ENCODE results near the gene HILPDA. TPM values are rescaled to one million over a fixed set of nuclear protein-coding genes. Genes with fewer than 3 reads are reported as not detected.

The HILPDA gene
- total and polyA plus RNA-seq, 2 donors (not counting 3 experiments of a cell fraction or from before 2014, with no cell fraction given), result 14.4 to 21.7 TPM

DNA sequence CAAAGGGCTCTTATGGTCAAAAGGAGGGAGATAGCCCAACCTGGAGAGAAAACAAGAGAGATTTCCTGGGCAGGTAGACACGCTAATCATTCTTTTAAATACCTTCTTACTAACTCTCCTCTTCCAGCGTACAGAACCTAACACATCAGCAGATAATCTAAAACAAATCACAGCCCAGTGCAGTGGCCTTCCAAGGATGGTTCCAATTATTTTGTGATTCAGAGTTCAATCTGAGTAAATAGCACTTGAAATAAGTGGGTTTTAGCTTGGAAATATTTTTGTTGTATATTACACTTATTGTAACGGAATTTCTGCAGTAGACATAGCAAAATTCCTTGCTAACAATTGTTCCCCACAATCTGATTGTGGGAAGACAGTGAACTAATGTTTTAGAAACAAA is 38.6 kb upstream of the HILPDA start:
- H3K27me3 ChIP-seq (ENCODE audit: control insufficient read depth in 2 of 2, insufficient read depth in 2 of 2, low read length in 2 of 2), result peaks cover 6 to 8% of the 10 kb centered on the region in 2 experiments
- no peaks in the 10 kb centered on the region for H3K36me3 ChIP-seq (ENCODE audit: control insufficient read depth in 2 of 2, extremely low read depth in 1 of 2, insufficient read depth in 2 of 2, low read length in 2 of 2)
- BruUV-seq (replicated peaks), result no TSS peak
- no peak overlapping the region for H3K4me2 ChIP-seq (ENCODE audit: insufficient read depth, low read length)
- POLR2A ChIA-PET, result no interaction called here
- TF ChIP-seq EZH2 (IDR thresholded peaks at IDR 0.05; ENCODE audit: borderline replicate concordance, low read depth, low read length, severe bottlenecking) (no peak), FOS (IDR thresholded peaks at IDR 0.05; ENCODE audit: borderline replicate concordance, insufficient read depth, low read length) (no peak), JUN (IDR thresholded peaks at IDR 0.05; ENCODE audit: borderline replicate concordance, insufficient read depth, insufficient read length, low read depth) (no peak), GATA2 (IDR thresholded peaks at IDR 0.05; ENCODE audit: insufficient read depth, insufficient read length, low read depth, low read length) (no peak), POLR2AphosphoS5 (IDR thresholded peaks at IDR 0.05; ENCODE audit: insufficient read depth, low read depth, low read length) (no peak), MYC (IDR thresholded peaks at IDR 0.05; ENCODE audit: low read depth, low read length) (no peak), POLR2A (IDR thresholded peaks at IDR 0.05; ENCODE audit: low read depth, low read length) (no peak)
- TF ChIP-seq, protein P1, sequence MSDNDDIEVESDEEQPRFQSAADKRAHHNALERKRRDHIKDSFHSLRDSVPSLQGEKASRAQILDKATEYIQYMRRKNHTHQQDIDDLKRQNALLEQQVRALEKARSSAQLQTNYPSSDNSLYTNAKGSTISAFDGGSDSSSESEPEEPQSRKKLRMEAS (IDR thresholded peaks at IDR 0.05; ENCODE audit: insufficient read depth, insufficient read length), result no peak
- TF ChIP-seq, protein P2, sequence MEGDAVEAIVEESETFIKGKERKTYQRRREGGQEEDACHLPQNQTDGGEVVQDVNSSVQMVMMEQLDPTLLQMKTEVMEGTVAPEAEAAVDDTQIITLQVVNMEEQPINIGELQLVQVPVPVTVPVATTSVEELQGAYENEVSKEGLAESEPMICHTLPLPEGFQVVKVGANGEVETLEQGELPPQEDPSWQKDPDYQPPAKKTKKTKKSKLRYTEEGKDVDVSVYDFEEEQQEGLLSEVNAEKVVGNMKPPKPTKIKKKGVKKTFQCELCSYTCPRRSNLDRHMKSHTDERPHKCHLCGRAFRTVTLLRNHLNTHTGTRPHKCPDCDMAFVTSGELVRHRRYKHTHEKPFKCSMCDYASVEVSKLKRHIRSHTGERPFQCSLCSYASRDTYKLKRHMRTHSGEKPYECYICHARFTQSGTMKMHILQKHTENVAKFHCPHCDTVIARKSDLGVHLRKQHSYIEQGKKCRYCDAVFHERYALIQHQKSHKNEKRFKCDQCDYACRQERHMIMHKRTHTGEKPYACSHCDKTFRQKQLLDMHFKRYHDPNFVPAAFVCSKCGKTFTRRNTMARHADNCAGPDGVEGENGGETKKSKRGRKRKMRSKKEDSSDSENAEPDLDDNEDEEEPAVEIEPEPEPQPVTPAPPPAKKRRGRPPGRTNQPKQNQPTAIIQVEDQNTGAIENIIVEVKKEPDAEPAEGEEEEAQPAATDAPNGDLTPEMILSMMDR (IDR thresholded peaks at IDR 0.05; ENCODE audit: extremely low read depth in 1 of 2, insufficient read depth in 1 of 2, low read depth in 1 of 2, low read length in 2 of 2), result no peak
- no peak for FAIRE-seq
- no peak overlapping the region for H3K4me3 ChIP-seq (replicated peaks in 1 of 3; ENCODE audit: insufficient read depth in 1 of 3, low read depth in 1 of 3, low read length in 3 of 3)
- no peaks in the 10 kb centered on the region for H3K4me1 ChIP-seq (ENCODE audit: control insufficient read depth, extremely low read depth, insufficient read depth, low read length)
- no peaks in the 10 kb centered on the region for H3K9me3 ChIP-seq (replicated peaks; ENCODE audit: control insufficient read depth, insufficient read depth, low read length)
- dilution Hi-C loops (cut with MboI; ENCODE audit: extremely low pct_ligation_motif_present, low sequenced_read_pairs) (no loop called here), intact Hi-C loops (cut with micrococcal nuclease) (no loop called here)
- no peak overlapping the region for H2AFZ ChIP-seq (ENCODE audit: low read depth, low read length)
- no peaks in the 10 kb centered on the region for H3K79me2 ChIP-seq (ENCODE audit: control insufficient read depth, insufficient read depth, low read length)
- DNase-seq (ENCODE audit: low read depth, low spot score), result no peak
- H4K20me1 ChIP-seq (replicated peaks; ENCODE audit: control insufficient read depth, extremely low read depth, insufficient read depth, low read length), result no peaks in the 10 kb centered on the region
- CTCF ChIA-PET, result interaction anchor here (1.0 to 17.5 kb wide), 5 partner anchors 9 to 70 kb away, joined by 5 to 209 read pairs (median 9); no protein-coding TSS in a partner anchor
- H3K27ac ChIP-seq (ENCODE audit: insufficient read depth, low read depth, low read length), result no peak overlapping the region
- no peaks in the 10 kb centered on the region for H3K9me1 ChIP-seq (replicated peaks; ENCODE audit: control insufficient read depth, extremely low read depth, insufficient read depth, low read length)
- no peak overlapping the region for H3K9ac ChIP-seq (replicated peaks; ENCODE audit: extremely low read depth, insufficient read depth, low read length)

Data from endothelial cell of umbilical vein (primary cell).